NCI-H146 (cell line): ENCODE results near the gene ALPK3.

Source experiments
- DNase-seq: peaks from one replicate; lab custom pipeline; 2025; lab: John Stamatoyannopoulos, UW

The ALPK3 gene

DNA sequence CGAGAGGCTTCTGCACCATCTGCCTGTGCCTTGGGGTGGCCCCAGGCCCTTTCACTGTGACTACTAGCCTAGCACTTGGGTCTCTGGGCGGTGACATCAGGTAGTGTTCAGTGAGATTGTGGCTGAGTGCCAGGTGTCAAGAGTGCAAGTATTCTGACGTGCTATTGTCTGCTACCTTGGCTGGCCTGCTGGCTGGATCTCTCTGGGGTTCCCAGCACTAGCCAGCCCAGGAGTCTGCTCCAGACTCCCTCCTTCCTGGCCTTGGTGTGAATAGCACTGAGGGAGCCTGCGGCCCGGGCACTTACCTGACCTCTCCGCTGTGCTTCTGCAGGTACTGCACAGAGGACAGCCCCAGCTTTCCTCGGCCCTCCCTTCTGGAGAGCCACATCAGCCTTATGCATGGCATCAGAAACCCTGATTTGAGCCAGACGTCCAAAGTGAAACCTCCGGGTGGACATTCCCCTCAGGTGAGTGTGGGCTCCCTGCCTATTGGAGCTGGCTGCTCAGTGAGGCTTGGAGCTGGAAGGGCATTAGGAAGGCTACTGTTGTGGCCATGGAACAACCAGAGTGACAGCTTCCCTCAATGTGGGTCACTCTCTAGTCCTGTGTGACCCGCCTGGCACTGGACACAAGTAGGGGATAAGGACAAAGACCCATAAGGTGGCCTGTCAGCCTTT, 17.5 kb upstream of the ALPK3 start:
- DNase-seq = no peak

DNA sequence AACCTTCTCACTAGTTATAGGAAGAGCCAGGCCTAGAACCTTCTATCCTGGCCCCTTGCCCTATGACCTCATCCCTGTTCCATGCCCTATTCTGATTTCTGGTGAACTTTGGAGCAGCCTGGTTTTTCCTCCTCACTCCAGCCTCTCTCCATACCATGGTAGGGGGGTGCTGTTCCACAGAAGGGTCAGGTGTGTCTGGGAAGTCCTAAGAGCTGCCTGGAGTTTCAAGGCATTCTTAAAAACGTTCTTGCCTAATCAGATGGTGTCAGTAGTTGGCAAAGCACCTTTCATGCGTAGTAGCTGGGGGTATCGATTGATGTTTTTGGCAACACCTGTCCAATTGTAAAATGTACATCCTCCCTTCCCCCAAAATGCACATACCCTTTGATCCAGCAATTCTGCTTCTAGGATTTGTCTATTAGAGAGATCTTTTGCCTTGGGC, 16.8 kb upstream of the ALPK3 start:
- DNase-seq = no peak

DNA sequence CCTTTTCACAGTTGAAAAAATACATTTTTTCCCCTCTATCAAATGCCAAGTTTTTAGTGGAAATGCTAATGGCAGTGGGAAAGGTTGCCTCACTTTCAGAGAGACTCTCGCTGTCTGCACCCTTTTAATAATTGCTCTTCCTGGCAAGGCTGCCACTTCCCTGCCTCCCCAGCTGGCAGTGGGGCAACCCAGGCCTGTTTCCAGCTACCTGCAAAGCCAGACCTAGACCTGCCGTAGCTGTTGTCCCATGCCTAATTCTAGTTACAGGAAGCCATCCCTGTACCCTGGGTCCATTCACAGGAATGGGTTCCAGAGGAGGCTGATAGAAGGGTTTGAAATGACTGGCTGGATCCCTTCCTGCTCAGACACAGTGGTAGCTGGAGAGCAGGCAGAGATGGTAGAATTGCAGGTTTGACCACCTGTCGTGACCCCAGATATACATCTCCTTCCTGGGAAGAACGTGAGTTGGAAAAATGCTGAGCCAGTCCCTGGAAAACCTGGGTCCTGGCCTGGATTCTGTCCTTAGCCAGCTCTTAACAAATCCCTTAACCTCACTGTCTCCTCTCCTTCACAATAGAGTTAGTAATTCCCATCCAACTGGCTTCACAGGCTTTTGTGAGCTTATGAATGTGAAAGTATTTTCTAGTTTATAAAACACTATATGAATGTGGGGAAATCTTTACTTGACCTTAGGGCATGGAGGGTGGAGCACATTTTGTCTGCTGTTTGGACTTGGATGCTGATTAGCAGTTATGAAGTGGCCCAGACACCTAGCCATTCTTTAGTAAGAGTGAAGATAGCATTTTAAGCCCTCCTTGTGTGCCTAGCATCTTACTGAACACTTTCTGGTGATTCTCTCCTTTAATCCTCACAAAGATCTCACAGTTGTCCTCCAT, 12.9 kb upstream of the ALPK3 start:
- no peak for DNase-seq

DNA sequence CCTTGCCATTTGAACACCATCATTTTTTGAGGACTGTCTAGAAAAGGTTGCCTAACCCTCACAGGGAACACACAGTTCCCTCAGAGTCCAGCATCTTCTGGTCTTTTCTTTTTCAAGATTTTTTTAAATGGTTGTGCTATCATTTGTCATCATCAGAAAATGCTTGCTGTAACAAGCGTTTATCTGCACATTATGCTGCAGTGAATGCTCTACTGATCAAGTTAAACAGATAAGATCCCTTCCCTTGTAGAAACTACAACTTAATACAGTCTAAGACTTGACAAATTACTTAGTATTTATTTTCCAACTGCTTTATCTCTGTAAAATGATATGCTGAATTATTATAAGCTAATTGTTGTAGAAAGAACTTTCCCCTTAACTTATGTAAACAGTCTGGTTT, 11.9 kb upstream of the ALPK3 start:
- DNase-seq = no peak

DNA sequence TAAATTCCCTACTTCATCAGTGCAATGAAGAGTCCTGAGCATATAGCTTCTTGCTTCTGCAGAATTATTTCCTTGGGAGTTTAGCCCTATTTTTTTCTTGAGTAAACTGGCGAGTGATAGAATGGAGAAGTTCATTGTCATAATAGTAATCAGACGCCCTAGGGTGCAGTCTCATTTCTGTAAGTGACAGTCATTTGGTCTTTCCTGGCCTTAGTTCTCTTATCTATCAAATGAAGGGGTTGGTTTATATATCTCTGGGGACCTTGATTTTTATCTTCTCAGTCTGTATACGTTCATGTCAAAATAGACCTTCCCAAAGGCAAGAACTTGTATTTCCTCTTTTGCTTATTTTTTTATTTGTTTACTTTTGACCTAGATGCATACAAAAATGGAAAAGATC, 9.9 kb upstream of the ALPK3 start:
- no peak for DNase-seq

DNA sequence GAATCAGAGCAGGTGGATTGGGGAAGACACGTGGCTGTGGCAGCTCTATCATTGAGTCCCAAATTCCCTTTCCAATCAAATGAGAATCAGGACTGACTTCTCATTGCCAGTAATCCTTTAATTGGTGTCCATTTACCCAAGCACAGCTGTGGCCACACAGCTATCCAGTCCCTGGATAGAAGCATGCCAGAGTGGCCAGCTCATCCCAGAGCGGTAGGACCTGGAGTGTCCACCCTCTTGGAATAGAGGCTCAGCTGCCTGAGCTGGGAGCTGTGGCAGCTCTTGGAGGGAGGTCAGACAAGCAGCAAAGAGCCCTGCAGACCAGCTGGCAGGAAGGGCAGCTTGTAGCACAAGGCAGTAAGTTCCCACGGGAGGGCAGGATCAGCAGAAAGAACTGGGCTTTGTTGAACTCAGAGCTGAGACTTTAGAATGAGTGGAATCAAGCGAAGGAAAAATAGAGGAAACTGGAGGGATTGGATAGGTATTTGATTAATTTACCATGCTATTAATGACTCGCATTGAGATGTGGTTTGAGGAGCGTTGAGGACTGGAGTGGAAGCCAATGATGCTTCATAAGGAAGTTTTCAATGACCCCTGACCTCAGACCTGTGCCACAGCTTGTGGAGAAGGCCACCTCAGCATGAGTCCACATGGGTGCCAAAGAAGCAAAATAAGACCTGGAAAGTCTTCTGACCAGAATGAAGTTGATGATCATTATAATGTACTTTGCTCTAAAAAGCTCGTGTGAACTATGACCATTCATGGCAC, 6.9 kb upstream of the ALPK3 start:
- no peak for DNase-seq

DNA sequence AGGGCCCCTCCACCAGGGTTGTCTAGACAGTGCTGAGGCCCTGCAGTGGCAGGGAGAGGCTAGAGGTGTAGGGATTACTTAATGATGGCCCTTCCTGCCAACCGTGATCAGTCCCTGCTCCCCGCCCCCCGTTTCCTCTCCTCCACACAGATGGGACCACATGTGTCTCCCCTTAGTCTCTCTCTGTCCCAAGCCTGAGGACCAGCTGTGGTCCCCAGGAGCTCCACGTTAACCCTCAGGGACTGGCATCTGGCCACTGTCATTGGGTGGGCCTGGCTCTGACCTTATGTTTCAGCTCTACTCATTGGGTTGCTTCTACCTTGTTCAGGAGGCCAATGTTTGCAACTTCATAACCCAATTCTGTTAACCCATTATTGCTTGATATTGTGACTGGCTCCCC, 6.0 kb upstream of the ALPK3 start:
- no peak for DNase-seq

DNA sequence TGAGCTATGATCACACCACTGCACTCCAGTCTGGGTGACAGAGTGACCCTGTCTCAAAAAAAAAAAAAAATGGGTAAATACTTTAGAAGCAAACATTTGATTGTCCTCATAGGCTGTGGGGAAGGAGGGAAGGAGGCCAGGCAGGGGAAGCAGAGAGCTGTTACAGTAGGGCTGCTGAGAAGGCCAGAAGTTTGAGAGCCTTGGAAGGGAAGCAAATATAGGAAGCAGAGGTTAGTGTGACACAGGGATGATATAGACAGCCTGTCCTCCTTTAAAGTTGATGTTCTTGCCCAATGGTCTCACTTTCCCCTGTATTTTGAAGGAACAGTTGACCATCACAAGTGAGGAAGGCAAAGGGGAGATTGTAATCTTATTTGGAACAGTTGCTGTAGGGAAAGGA, 5.3 kb upstream of the ALPK3 start:
- DNase-seq = no peak

DNA sequence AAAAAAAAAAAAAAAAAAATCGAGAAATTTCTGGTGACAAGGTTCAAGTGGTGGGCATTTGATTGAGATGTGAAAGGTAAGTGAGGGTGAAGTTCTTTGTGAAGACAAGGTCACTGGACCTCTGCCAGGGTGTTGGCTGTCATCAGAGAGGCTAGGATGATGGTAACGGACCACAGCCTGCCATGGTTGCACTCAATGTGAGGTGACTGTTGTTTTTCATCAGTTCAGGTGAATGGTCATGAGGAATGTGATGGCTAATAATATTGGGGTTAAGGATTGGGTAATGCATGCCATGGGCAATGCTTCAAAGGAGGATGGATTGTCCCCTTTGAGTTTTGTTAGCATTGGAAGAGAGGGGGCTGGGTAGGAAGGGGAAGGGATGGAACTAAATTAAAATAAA, 4.3 kb upstream of the ALPK3 start:
- DNase-seq = no peak

DNA sequence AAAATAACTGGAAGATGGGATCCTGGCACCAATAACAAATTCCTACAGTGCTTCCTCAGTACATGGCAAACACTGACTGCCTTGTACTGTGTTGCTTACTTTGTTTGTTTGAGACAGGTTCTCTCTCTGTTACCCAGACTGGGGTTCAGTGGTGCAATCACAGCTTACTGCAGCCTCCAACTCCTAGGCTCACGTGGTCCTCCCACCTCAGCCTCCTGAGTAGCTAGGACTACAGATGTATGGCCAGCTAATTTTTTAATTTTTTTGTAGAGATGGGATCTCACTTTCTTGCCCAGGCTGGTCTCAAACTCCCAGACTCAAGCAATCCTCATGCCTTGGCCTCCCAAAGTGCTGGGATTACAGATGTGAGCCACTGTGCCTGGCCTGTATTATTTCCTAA, 3.7 kb upstream of the ALPK3 start:
- DNase-seq = no peak

DNA sequence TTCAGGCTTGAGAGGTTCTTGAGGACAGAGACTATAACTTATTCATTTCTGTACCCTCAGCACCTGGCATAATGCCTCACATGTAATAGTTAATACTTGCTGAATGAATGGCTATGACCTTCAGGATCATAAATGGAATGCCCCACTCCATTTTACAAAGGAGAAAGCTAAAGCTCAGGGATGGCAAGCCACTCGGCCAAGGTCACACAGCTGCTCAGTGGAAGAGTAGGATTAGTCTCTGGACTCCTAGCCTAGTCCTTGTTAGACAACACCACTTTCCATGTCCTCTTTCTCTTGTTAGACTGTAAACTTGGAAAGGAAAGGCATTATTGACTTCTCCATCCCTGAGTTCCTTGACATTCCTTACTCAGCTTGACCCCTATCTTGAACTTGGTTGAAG, 3.2 kb upstream of the ALPK3 start:
- DNase-seq = no peak

DNA sequence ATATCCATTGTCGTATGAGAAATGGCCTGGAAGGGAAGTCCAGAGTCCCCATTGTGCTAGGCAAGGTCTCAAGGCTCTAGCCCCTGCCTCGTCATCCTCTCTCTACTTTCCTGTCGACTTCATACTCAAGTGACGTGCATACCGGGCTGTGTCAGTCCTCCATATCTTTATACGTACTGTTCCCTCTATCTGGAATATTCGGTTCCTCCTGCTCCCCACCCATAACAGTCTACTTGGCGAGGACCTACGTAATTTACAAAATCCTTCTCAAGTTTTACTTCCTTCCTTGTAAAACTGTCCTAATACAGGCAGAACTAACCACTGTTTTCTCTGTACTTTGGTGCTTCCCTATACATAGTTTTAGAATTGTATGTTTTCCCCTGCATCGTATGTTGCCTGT, 2.2 kb upstream of the ALPK3 start:
- no peak for DNase-seq

DNA sequence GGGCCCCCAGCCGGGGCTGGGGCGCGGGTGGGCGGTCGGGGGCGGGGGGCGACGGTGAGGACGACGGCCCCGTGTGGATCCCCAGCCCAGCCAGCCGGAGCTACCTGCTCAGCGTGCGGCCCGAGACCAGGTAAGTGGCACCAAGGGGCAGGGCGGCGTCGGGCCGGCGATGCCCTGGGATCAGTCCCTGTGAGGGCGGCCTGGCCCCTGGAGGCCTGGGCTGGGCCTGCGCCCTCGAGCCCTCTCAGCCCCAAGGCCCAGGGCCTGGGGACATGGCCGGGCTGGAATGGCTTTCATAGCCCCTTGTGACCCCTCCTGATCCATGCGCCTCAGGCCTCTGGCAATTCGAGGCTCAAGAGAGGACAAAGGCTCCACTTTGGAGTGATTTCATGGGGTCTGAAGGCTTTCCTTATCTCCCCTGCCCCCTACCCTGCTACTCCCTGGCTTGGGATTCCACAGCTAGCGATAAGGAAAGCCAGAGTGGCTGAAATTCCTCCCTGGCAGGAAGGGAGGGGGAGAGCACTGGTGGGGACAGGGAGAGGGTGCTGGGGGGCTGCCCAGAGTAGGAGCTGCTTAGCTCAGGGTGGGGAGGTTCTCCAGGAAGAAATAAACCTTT, 418 bp downstream of the ALPK3 start:
- DNase-seq = no peak

DNA sequence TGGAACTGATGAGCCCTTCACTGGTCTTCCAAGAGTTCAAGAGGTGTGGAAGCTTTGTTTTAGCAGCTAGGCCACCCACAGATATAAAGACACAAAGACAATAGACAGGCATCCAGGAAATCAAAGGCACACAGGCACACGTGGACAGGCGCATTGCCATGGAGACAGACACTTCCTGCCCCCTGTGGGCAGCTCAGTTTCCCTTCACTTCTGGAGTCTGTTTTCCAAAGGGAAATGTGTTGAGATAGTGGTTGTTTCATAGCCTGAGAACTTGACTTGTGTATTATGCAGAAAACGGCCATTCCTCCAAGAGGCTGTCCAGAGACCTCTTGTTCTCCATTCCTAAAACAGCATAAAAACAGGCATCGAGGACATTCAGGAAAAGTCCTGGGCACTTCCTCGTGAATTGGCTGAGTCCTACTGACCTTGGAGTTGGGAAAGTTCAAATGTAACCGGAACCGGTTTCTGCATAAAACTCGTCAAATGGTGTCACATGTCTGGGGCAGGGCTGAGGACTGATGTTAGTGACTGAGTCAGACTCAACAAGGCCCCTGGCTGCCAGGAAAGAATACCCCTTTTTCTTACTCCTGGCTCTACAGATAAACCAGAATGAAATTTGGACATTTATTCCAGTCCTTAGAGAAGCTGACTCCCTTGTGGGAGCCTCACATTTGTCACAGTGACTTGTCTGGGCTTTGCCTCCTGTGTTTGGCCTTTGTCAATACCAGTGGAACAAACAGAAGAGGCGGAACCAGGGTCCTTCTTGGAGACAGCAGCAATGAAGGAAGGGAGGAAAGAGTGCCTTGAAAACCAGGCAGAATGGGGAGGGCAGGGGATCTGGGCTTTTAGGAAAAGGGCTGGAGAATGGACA, 1.3 kb downstream of the ALPK3 start:
- peak; percentile 36 for DNase-seq

DNA sequence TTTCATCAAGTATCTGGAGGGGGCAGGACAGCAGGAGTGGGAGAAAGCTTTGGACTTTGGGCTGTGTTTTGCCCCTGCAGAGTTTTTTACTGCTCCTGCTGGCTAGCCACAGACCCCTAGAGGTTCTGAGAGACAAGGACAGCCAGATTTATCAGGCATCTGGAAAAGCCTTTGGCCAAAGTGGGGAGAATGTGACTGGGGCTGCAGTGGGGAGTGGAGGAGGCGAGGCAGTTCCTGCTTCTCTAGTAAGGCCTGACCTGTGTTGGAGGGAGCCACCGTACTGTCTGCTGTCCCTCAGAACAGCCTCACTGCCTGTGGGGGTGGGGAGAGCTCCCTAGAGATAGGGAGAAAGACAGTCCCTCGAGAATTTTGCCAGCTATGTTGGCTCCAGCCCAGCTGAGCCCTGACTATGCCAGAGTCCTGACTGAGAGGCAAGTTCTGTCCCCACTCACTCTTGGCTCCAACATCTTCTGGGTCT, 2.2 kb downstream of the ALPK3 start:
- DNase-seq = no peak

DNA sequence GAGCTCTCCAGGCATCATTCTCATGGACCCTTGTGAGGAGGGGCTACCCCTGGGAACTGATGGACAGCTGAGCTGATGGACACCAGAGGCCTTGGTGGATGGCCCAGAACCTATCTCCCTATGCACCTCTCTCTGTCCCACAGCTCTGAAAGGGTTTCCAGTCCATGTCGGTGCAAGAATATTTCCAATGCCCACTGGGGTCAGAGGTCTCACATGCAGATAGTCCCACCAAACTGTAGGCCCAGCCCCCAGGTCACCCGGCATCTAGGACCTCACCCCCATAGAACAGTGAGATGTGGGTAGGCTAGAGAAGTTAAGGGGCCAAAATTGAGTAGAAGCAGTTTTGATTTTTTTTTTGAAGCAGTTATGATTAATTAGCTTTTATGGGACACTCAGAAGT, 2.6 kb downstream of the ALPK3 start:
- DNase-seq = no peak

DNA sequence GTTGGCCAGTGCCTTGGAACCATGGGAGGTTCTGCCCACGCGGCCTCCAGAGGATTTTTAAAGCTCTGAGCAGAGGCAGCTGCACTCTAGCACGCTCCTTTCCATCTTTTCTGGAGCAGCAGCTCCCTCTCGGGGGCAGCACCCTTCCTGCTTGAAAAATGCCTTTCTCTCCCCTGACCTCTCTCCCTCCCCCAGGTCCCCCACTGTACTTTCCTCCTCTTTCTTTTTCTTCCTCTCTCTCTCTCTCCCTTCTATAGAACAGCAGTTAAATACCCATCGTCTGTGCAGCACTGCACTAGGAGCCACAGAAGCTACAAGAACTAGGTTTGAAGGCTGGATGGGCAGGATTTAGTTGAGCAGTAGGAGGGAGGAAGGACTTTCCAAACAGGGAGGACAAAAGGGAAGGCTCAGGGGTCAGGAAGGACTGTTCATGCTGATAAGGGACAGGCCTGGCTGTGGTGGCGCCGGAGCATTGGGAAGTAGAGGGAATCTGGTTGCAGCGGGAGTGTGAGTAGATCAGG, 4.4 kb downstream of the ALPK3 start:
- no peak for DNase-seq

DNA sequence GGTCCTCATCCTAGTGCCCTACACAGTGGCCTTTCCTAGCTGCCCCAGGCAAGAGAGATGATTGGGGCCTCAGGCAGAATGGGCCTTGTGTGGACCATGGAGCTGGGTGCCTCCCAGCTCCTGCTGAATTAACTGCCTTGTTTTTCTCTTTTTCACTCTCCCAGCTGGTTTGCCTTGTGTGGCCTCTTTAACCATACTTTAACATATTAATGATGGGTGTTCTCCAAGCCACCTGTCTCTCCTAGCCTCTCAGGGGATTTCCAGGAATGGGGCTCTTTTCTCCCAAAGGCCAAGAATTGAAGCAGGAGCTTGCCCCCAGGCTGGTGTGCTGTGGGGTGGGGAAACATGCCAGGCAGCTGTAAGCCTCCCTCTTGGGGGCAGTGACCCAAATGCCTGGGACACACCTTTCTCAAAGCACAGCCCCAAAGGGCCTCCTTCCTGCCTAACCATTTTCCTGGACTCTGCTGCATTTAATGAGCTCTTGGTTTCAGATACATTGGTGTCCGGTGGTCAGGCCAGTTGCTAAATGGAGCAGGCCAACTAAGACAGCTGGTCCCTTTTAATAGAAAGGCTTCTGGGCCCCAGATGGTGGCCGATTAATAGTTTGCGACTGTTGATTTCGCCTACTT, 5.6 kb downstream of the ALPK3 start:
- no peak for DNase-seq

DNA sequence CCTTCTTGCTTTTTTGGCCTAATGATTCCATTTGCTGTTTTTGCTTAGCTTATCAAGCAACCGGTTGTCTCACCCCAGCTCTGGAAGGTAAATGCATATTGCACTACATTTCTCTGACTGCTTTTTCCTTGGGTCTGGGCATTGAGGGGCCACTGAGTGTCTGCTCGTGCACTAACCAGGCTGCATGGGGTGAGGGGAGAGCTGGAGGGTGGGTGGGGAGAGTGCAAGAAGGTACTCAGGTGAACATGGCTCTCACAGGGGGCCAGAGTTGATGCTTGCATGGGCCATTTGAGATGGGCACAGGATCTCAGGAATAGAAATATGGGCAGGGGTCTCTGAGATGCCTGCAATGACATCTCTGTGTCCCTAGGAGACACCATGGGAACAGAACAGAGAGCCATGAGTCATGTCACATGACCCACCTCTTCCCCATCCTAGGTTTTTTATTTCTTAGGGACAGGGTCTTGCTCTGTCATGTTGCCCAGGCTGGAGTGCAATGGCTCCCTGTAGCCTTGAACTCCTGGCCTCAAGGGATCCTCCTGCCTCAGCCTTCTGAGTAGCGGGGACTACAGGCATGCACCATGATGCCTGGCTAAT, 6.2 kb downstream of the ALPK3 start:
- DNase-seq = no peak
